Mononuclear cell (primary cell): ENCODE measurements around the gene SMIM14. TPM values are rescaled to one million over a fixed set of nuclear protein-coding genes. Genes with fewer than 3 reads are reported as not detected.
"Not testable (repeated sequence)": the region's sequence is repeated elsewhere in the genome, so short reads cannot be mapped to it uniquely, and the experiment has no call there.

Experiments
- H3K27me3 ChIP-seq: 2 replicates; pipeline ENCODE4 v1.6.0; 2011; ENCODE audit warnings: low read length, control low read depth; ENCODE audit not compliant: insufficient read depth
- H3K4me1 ChIP-seq: 2 replicates; pipeline ENCODE4 v1.5.1; 2011; ENCODE audit warnings: mild to moderate bottlenecking, low read length, control low read depth; ENCODE audit not compliant: insufficient read depth
- H3K4me3 ChIP-seq: 2 replicates; pipeline ENCODE4 v1.5.1; 2011; ENCODE audit warnings: mild to moderate bottlenecking, low read length, moderate library complexity
- H3K9me3 ChIP-seq: 2 replicates; pipeline ENCODE4 v1.5.1; 2011; ENCODE audit warnings: low read depth, mild to moderate bottlenecking, control low read depth, low read length
- total RNA-seq: library from RNA; depleted of rRNA; stranded (reverse); fragments of >200 nt; gene quantifications from one replicate; pipeline ENCODE4 v1.2.3, GENCODE V29; 2012

The SMIM14 gene
- total RNA-seq, 1 donor = 6.4 TPM

GRCh38 chr4:39518484-39518883 lies 120.2 kb downstream of the SMIM14 start:
- Histone ChIP-seq H3K4me1 (no peaks in the 10 kb centered on the region), H3K27me3 (no peaks in the 10 kb centered on the region)

GRCh38 chr4:39516407-39516966 lies 122.2 kb downstream of the SMIM14 start:
- Histone ChIP-seq H3K9me3 (no peaks in the 10 kb centered on the region), H3K27me3 (no peaks in the 10 kb centered on the region), H3K4me3 (no peak overlapping the region), H3K4me1 (no peaks in the 10 kb centered on the region)

More at GRCh38 chr4:39518484-39518883, 120.2 kb downstream of the SMIM14 start:
- H3K9me3 ChIP-seq = no peaks in the 10 kb centered on the region
- H3K4me3 ChIP-seq = no peak overlapping the region

DNA sequence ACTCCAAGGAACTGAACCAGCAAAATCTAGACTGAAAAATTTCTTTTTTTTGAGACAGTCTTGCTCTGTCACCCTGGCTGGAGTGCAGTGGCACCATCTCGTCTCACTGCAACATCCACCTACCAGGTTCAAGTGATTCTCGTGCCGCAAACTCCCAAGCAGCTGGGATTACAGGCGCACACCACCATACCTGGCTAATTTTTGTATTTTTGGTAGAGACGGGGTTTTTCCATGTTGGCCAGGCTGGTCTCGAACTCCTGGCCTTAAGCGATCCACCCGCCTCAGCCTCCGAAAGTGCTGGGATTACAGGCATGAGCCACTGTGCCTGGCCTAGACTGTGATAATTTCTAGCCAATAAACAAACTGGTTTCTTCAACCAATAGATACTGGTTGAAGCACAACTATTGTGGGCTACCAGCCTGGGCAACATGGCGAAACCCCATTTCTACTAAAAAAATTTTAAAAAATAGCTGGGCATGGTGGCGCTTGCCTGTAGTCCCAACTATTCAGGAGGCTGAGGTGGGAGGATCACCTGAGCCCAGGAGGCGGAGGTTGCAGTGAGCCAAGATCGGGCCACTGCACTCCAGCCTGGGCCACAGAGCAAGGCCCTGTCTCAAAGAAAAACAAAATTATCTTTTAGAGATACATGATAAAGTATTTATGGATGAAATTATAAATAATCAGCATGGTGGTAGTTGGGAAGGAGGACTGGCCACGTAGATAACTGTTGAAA lies 122.8 kb downstream of the SMIM14 start:
- H3K4me3 ChIP-seq, H3K27me3 ChIP-seq, H3K4me1 ChIP-seq, H3K9me3 ChIP-seq: not testable (repeated sequence)

DNA sequence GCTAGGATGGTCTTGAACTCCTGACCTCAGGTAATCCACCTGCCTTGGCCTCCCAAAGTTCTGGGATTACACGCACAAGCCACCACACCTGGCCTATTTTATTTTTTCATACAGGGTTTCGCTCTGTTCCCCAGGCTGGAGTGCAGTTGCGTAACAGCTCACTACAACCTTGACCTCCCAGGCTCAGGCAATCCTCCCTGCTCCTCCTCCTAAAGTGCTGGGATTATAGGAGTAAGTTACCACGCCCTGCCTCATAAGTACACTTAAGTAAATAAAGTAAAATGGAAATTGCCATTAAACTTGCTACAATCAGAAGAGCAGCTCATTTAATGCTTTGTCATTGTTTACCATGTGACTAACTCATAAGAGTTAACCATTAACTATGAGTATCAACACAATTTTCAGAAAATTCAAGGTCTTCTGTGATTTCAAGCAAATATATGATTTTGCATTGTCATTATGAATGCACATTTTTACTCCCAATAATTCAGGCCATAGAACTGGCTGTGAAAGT lies 123.7 kb downstream of the SMIM14 start:
- H3K27me3 ChIP-seq = no peaks in the 10 kb centered on the region
- H3K9me3 ChIP-seq = no peaks in the 10 kb centered on the region
- H3K4me3 ChIP-seq = no peak overlapping the region
- H3K4me1 ChIP-seq = no peaks in the 10 kb centered on the region

GRCh38 chr4:39514266-39514665 lies 124.4 kb downstream of the SMIM14 start:
- not testable (repeated sequence) for H3K27me3 ChIP-seq, H3K4me1 ChIP-seq, H3K9me3 ChIP-seq, H3K4me3 ChIP-seq

GRCh38 chr4:39510348-39510929 lies 128.2 kb downstream of the SMIM14 start:
- Histone ChIP-seq H3K4me1 (no peaks in the 10 kb centered on the region), H3K4me3 (no peak overlapping the region), H3K9me3 (no peaks in the 10 kb centered on the region), H3K27me3 (no peaks in the 10 kb centered on the region)

DNA sequence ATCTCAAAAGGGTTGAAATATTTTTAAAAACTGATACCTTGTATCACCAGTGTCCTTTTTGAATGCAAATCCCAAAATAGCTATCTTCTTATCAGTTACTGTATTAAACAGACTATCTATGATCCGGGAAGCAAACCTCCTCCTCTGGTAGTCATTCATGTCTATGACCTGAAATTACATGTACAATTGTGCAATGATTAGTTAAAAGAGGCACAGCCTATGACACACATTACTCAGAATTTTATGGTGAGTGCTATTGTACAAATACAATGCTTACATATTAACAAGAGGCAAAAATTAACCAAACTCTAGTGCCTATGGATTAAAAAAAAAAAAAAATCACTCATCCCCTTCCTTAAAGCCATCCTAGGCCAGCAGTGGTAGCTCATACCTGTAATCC lies 133.1 kb downstream of the SMIM14 start:
- Histone ChIP-seq H3K4me3 (no peak overlapping the region), H3K9me3 (no peaks in the 10 kb centered on the region), H3K4me1 (no peaks in the 10 kb centered on the region), H3K27me3 (no peaks in the 10 kb centered on the region)

DNA sequence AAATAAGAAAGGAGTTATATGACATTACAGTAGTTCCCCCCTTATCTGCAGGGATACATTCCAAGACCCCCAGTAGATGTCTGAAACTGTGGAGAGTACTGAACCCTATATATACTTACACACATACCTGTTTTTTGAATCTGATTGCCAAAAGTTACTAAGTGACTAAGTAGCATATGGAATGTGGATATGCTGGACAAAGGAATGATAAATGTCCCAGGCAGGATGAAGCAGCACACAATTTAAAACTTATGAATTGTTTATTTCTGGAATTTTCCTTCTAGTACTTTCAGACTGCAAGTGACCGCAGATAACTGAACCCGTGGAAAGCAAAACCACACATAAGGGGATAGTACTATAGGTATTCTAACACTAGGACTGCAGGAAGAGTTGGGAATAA lies 134.1 kb downstream of the SMIM14 start:
- Histone ChIP-seq H3K9me3 (no peaks in the 10 kb centered on the region), H3K27me3 (no peaks in the 10 kb centered on the region), H3K4me3 (no peak overlapping the region), H3K4me1 (no peaks in the 10 kb centered on the region)

DNA sequence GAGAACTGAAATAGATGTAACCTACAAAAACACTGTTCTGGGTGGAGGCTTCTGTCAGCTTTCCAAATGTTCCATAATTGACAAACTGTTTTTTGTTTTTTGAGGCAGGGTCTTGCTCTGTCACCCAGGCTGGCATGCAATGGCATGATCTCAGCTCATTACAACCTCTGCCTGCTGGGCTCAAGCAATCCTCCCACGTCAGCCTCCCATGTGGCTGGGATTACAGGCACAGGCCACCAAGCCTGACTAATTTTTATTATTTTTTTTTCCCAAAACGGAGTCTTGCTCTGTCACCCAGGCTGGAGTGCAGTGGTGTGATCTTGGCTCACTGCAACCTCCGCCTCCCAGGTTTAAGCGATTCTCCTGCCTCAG lies 136.0 kb downstream of the SMIM14 start:
- not testable (repeated sequence) for H3K27me3 ChIP-seq, H3K4me3 ChIP-seq, H3K4me1 ChIP-seq, H3K9me3 ChIP-seq

GRCh38 chr4:39502019-39502663 lies 136.5 kb downstream of the SMIM14 start:
- Histone ChIP-seq H3K4me1 (no peaks in the 10 kb centered on the region), H3K27me3 (no peaks in the 10 kb centered on the region), H3K4me3 (no peak overlapping the region), H3K9me3 (no peaks in the 10 kb centered on the region)

DNA sequence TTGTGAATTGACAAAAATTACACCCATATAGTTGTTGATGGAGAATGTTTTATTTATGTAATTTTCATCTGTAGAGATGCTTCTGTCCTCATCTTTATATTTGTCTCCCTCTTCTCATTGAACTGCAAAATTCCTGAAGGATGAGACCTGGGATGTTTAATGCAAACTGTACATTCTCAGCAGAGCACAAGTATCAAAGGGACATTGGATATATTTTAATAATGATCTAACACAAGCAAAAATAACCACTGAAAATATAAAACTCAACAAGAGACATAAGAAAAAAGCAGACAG lies 140.0 kb downstream of the SMIM14 start:
- H3K4me1 ChIP-seq = no peaks in the 10 kb centered on the region
- H3K9me3 ChIP-seq = no peaks in the 10 kb centered on the region

GRCh38 chr4:39497909-39498726 lies 140.5 kb downstream of the SMIM14 start:
- no peaks in the 10 kb centered on the region for H3K27me3 ChIP-seq
- no peak overlapping the region for H3K4me3 ChIP-seq
- no peaks in the 10 kb centered on the region for H3K9me3 ChIP-seq
- no peaks in the 10 kb centered on the region for H3K4me1 ChIP-seq

More for the DNA sequence above, 140.0 kb downstream of the SMIM14 start:
- Histone ChIP-seq H3K4me3 (no peak overlapping the region), H3K27me3 (no peaks in the 10 kb centered on the region)
